GM23248 (cell line): Measurements from ENCODE around the gene ESPN. TPM values are rescaled to one million over a fixed set of nuclear protein-coding genes. Genes with fewer than 3 reads are reported as not detected.
A peak's percentile ranks its signal among the peaks of the same experiment; 100 is the strongest.

Experiments
- DNase-seq: peaks from one replicate; pipeline ENCODE4 v3.0.0-alpha.2; 2015
- H2AFZ ChIP-seq: fragments of 200-600 bp; sonication (generic); 2 replicates; pipeline ENCODE4 v1.6.1; 2016; ENCODE audit warnings: antibody characterized with exemption
- H3F3A ChIP-seq: fragments of 200-600 bp; sonication (generic); 2 replicates; pipeline ENCODE4 v1.6.1; 2016; ENCODE audit warnings: mild to moderate bottlenecking, antibody characterized with exemption, mixed run types; ENCODE audit not compliant: insufficient read depth
- H3K27ac ChIP-seq: fragments of 200-600 bp; sonication (generic); 2 replicates; pipeline ENCODE4 v1.5.1; 2016; ENCODE audit warnings: mild to moderate bottlenecking
- H3K27me3 ChIP-seq: fragments of 200-600 bp; sonication (generic); replicated peaks from 2 replicates; pipeline ENCODE4 v1.6.1; 2016; ENCODE audit warnings: mild to moderate bottlenecking; ENCODE audit not compliant: insufficient read depth
- H3K36me3 ChIP-seq: fragments of 200-600 bp; sonication (generic); 2 replicates; pipeline ENCODE4 v1.6.1; 2016; ENCODE audit warnings: low read depth, mild to moderate bottlenecking
- H3K4me1 ChIP-seq: fragments of 200-600 bp; sonication (generic); 2 replicates; pipeline ENCODE4 v1.6.1; 2016; ENCODE audit warnings: mild to moderate bottlenecking; ENCODE audit not compliant: insufficient read depth
- H3K4me2 ChIP-seq: fragments of 200-600 bp; sonication (generic); one replicate; pipeline ENCODE4 v1.6.1; 2016; ENCODE audit warnings: mild to moderate bottlenecking; ENCODE audit not compliant: unreplicated experiment
- H3K4me3 ChIP-seq: fragments of 200-600 bp; sonication (generic); 2 replicates; pipeline ENCODE4 v1.5.1; 2016; ENCODE audit warnings: mild to moderate bottlenecking
- H3K79me2 ChIP-seq: fragments of 200-600 bp; sonication (generic); 2 replicates; pipeline ENCODE4 v1.6.1; 2016; ENCODE audit warnings: mild to moderate bottlenecking; ENCODE audit not compliant: insufficient read depth
- H3K9ac ChIP-seq: fragments of 200-600 bp; sonication (generic); 2 replicates; pipeline ENCODE4 v1.6.1; 2016; ENCODE audit warnings: mild to moderate bottlenecking
- H3K9me2 ChIP-seq: fragments of 200-600 bp; sonication (generic); 2 replicates; pipeline ENCODE4 v1.6.1; 2016; ENCODE audit warnings: mixed run types, mild to moderate bottlenecking, moderate library complexity; ENCODE audit not compliant: insufficient read depth
- H3K9me3 ChIP-seq: fragments of 200-600 bp; sonication (generic); one replicate; pipeline ENCODE4 v1.6.1; 2017; ENCODE audit warnings: low read depth
- H4K20me1 ChIP-seq: fragments of 200-600 bp; sonication (generic); 2 replicates; pipeline ENCODE4 v1.6.0; 2016; ENCODE audit not compliant: insufficient read depth
- EZH2 ChIP-seq: fragments of 200-600 bp; sonication (generic); IDR thresholded peaks from 2 replicates; pipeline ENCODE4 v1.6.1; 2018; ENCODE audit warnings: antibody characterized with exemption, mild to moderate bottlenecking; ENCODE audit not compliant: insufficient read depth, poor library complexity, severe bottlenecking
- EZH2phosphoT487 ChIP-seq: fragments of 200-600 bp; sonication (generic); IDR thresholded peaks from 2 replicates; pipeline ENCODE4 v1.6.1; 2018; ENCODE audit warnings: antibody characterized with exemption, moderate library complexity, mild to moderate bottlenecking, low read depth; ENCODE audit not compliant: insufficient read depth
- whole genome bisulfite sequencing, 2 experiments: methylation state at CpG; one replicate each; pipeline ENCODE4 v1.1.6; 2015 to 2017; ENCODE audit warnings: low lambda C conversion rate in 2 of 2, low coverage in 1 of 2; ENCODE audit errors: missing lambda C conversion rate in 2 of 2; 5-methylcytosine and 5-hydroxymethylcytosine counted together
- in situ Hi-C: fragments of 300-500 bp; cut with MboI; formaldehyde crosslinking; loops from 2 replicates; pipeline ENCODE4 v1.15.0; 2020
- polyA plus RNA-seq: library from polyadenylated mRNA; unstranded; fragments of >200 nt; fragmentation: Nextera tagmentation; extraction: Ambion mirVana; gene quantifications from 2 replicates; pipeline ENCODE4 v1.2.1, GENCODE V29; 2016
- total RNA-seq: library from RNA; depleted of rRNA; stranded (reverse); fragments of >200 nt; shearing (Covaris generic); gene quantifications from 2 replicates; pipeline ENCODE4 v1.2.3, GENCODE V29; 2014

The ESPN gene
- total and polyA plus RNA-seq, 2 experiments from 2014 or later = not detected

- Histone ChIP-seq H3K4me3 (no peak overlapping the region), H3K4me1 (peaks cover 4% of the 10 kb centered on the region; the same call in 1 of the 2 replicates), H3K27ac (no peak overlapping the region), H3K4me2 (no peak overlapping the region), H3K9me2 (no peaks in the 10 kb centered on the region), H3F3A (no peaks in the 10 kb centered on the region), H4K20me1 (no peaks in the 10 kb centered on the region), H3K36me3 (no peaks in the 10 kb centered on the region), H3K79me2 (peaks cover 4% of the 10 kb centered on the region), H3K9me3 (no peaks in the 10 kb centered on the region), H2AFZ (no peak overlapping the region), H3K9ac (no peak overlapping the region), H3K27me3 (no peaks in the 10 kb centered on the region)
- DNase-seq = no peak
- TF ChIP-seq EZH2phosphoT487 = no peak
- no peak for TF ChIP-seq EZH2
- in situ Hi-C loops = no loop called here
Measured at GRCh38 chr1:6396998-6397397, 27.6 kb upstream of the ESPN start.

GRCh38 chr1:6397844-6398441, 26.6 kb upstream of the ESPN start:
- Histone ChIP-seq H3K4me2 (no peak overlapping the region), H3K27ac (no peak overlapping the region), H3K9me2 (no peaks in the 10 kb centered on the region), H3K9ac (no peak overlapping the region), H3K27me3 (no peaks in the 10 kb centered on the region), H3K79me2 (no peaks in the 10 kb centered on the region), H3F3A (no peaks in the 10 kb centered on the region), H4K20me1 (no peaks in the 10 kb centered on the region), H3K4me1 (peaks cover 4% of the 10 kb centered on the region; the same call in 1 of the 2 replicates), H2AFZ (no peak overlapping the region), H3K36me3 (no peaks in the 10 kb centered on the region), H3K4me3 (no peak overlapping the region), H3K9me3 (no peaks in the 10 kb centered on the region)
- WGBS, 2 experiments = 60 to 66% methylated on average over 10 of the region's 10 CpGs
- no peak for TF ChIP-seq EZH2phosphoT487
- no peak for TF ChIP-seq EZH2
- no peak for DNase-seq
- in situ Hi-C loops = no loop called here

GRCh38 chr1:6399294-6399693, 25.3 kb upstream of the ESPN start:
- H3K79me2 ChIP-seq = no peaks in the 10 kb centered on the region
- no peak overlapping the region for H2AFZ ChIP-seq
- H3K4me3 ChIP-seq = no peak overlapping the region
- no peak overlapping the region for H3K4me2 ChIP-seq
- DNase-seq = no peak
- no peaks in the 10 kb centered on the region for H3K27me3 ChIP-seq
- H4K20me1 ChIP-seq = no peaks in the 10 kb centered on the region
- TF ChIP-seq EZH2phosphoT487 = no peak
- no peak for TF ChIP-seq EZH2
- WGBS, 2 experiments = 75 to 77% methylated on average over 3 of the region's 3 CpGs
- in situ Hi-C loops = no loop called here
- no peak overlapping the region for H3K9ac ChIP-seq
- no peaks in the 10 kb centered on the region for H3K36me3 ChIP-seq
- H3K4me1 ChIP-seq = peaks cover under 1% of the 10 kb centered on the region; the same call in 1 of the 2 replicates
- no peaks in the 10 kb centered on the region for H3K9me3 ChIP-seq
- H3F3A ChIP-seq = no peaks in the 10 kb centered on the region
- H3K9me2 ChIP-seq = no peaks in the 10 kb centered on the region
- H3K27ac ChIP-seq = no peak overlapping the region

- H3K79me2 ChIP-seq = no peaks in the 10 kb centered on the region
- H3K9me2 ChIP-seq = no peaks in the 10 kb centered on the region
- no peak for TF ChIP-seq EZH2
- no peak for TF ChIP-seq EZH2phosphoT487
- no peaks in the 10 kb centered on the region for H3K36me3 ChIP-seq
- 71 to 74% methylated on average over 6 of the region's 6 CpGs for WGBS, 2 experiments
- no peaks in the 10 kb centered on the region for H4K20me1 ChIP-seq
- peak; percentile 24 for DNase-seq
- no peak overlapping the region for H2AFZ ChIP-seq
- no peak overlapping the region for H3K4me2 ChIP-seq
- in situ Hi-C loops = no loop called here
- no peaks in the 10 kb centered on the region for H3K9me3 ChIP-seq
- no peaks in the 10 kb centered on the region for H3F3A ChIP-seq
- H3K27ac ChIP-seq = no peak overlapping the region
- no peaks in the 10 kb centered on the region for H3K27me3 ChIP-seq
- no peak overlapping the region for H3K4me3 ChIP-seq
- H3K9ac ChIP-seq = no peak overlapping the region
- no peaks in the 10 kb centered on the region for H3K4me1 ChIP-seq
Measured at GRCh38 chr1:6401673-6402072, 22.9 kb upstream of the ESPN start.

GRCh38 chr1:6408023-6408422, 16.6 kb upstream of the ESPN start:
- DNase-seq = no peak
- no peaks in the 10 kb centered on the region for H3K36me3 ChIP-seq
- H2AFZ ChIP-seq = no peak overlapping the region
- 72 to 74% methylated on average over 6 of the region's 6 CpGs for WGBS, 2 experiments
- H3F3A ChIP-seq = no peaks in the 10 kb centered on the region
- H3K9me2 ChIP-seq = no peaks in the 10 kb centered on the region
- no peak overlapping the region for H3K4me3 ChIP-seq
- H4K20me1 ChIP-seq = no peaks in the 10 kb centered on the region
- no peak overlapping the region for H3K9ac ChIP-seq
- H3K4me1 ChIP-seq = no peaks in the 10 kb centered on the region
- no peaks in the 10 kb centered on the region for H3K9me3 ChIP-seq
- H3K4me2 ChIP-seq = no peak overlapping the region
- H3K27ac ChIP-seq = no peak overlapping the region
- H3K79me2 ChIP-seq = no peaks in the 10 kb centered on the region
- TF ChIP-seq EZH2phosphoT487 (no peak), EZH2 (no peak)
- in situ Hi-C loops = no loop called here
- H3K27me3 ChIP-seq = 0 out of 2 replicates have a peak, but pooled peaks cover 6% of the 10 kb centered on the region
